Measurements from ENCODE around the gene ASB10. TPM values are rescaled to one million over a fixed set of nuclear protein-coding genes. Genes with fewer than 3 reads are reported as not detected.

ASB10 gene
- total and polyA plus RNA-seq, 2 experiments from 2014 or later: not detected

DNA sequence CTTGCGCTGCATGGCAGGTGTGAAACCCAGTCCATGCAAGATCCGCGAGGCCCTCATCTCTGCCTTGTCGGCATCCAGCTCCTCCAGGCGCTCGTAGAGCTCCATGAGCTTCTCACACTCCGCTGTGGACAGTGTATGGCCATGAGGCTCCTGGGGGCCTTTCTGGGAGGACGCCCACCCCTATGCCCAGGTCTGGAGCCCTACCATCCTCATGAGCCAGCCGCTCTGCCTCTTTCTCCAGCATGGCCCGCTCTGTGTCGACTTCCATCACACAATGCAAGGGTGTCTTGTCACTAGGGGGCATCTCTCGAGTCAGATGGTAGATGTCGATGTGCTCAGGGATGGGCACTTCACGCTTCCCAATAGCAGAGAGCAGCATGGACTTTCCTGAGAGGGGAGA, 36.7 kb upstream of the ASB10 start:
- Histone ChIP-seq H3F3A (replicated peaks; ENCODE audit: low read depth) (peaks cover 9% of the 10 kb centered on the region), H3K79me2 (replicated peaks; ENCODE audit: insufficient read depth) (peaks cover 17% of the 10 kb centered on the region), H3K9me2 (ENCODE audit: insufficient read depth) (no peaks in the 10 kb centered on the region), H3K4me3 (no peak overlapping the region), H4K20me1 (replicated peaks; ENCODE audit: insufficient read depth) (peaks cover 17% of the 10 kb centered on the region; the same call in 1 of the 2 replicates), H3K27me3 (ENCODE audit: insufficient read depth) (no peaks in the 10 kb centered on the region), H3K4me1 (ENCODE audit: insufficient read depth) (peaks cover 13% of the 10 kb centered on the region), H3K4me2 (no peak overlapping the region), H3K36me3 (ENCODE audit: insufficient read depth) (peaks cover 38% of the 10 kb centered on the region), H2AFZ (no peak overlapping the region), H3K27ac (ENCODE audit: low read depth) (no peak overlapping the region)
- TF ChIP-seq ZNF331 (CRISPR knock-in tag; IDR thresholded peaks at IDR 0.05; ENCODE audit: low read depth): no peak
- TF ChIP-seq, protein P1, sequence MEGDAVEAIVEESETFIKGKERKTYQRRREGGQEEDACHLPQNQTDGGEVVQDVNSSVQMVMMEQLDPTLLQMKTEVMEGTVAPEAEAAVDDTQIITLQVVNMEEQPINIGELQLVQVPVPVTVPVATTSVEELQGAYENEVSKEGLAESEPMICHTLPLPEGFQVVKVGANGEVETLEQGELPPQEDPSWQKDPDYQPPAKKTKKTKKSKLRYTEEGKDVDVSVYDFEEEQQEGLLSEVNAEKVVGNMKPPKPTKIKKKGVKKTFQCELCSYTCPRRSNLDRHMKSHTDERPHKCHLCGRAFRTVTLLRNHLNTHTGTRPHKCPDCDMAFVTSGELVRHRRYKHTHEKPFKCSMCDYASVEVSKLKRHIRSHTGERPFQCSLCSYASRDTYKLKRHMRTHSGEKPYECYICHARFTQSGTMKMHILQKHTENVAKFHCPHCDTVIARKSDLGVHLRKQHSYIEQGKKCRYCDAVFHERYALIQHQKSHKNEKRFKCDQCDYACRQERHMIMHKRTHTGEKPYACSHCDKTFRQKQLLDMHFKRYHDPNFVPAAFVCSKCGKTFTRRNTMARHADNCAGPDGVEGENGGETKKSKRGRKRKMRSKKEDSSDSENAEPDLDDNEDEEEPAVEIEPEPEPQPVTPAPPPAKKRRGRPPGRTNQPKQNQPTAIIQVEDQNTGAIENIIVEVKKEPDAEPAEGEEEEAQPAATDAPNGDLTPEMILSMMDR (conservative IDR thresholded peaks at IDR 0.05; ENCODE audit: low read depth in 2 of 2): peak in 1 of 2 experiments; percentile 39; a peak in 2 of 4 replicates
- Mint-ChIP-seq H3K27ac (no peak overlapping the region; the same call in 1 of the 2 replicates), H3K4me1 (peaks cover 23% of the 10 kb centered on the region), H3K36me3 (ENCODE audit: low read depth) (peaks cover 73% of the 10 kb centered on the region), H3K4me3 (no peak overlapping the region), H3K9me3 (no peaks in the 10 kb centered on the region), H3K27me3 (ENCODE audit: insufficient read depth, low read depth, poor library complexity) (peaks cover 11% of the 10 kb centered on the region)
- no peak for DNase-seq (ENCODE audit: low spot score)
- ATAC-seq: no peak

DNA sequence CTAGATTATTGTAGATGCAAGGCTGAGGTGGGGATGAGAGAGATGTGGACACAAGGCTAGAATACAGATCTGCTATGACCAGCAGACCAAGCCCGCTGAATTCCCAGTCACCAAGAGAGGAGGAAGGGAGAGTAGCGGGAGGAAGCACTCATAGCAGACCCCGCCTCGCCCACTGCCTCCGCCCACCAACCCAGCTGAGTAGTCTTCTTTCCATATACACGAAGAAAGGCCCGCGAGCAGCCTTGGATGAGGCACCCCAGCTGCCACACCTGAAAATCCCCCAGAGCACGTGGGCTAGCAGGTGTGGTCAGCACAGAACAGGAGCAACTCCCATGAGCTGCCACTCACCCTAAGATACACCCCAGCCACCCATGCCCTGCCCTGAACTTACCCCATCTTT, 31.1 kb upstream of the ASB10 start:
- Histone ChIP-seq H3K9me2 (ENCODE audit: insufficient read depth) (no peaks in the 10 kb centered on the region), H2AFZ (no peak overlapping the region), H3K27me3 (ENCODE audit: insufficient read depth) (no peaks in the 10 kb centered on the region), H3F3A (replicated peaks; ENCODE audit: low read depth) (no peaks in the 10 kb centered on the region), H3K4me1 (ENCODE audit: insufficient read depth) (no peaks in the 10 kb centered on the region), H3K4me3 (no peak overlapping the region), H4K20me1 (replicated peaks; ENCODE audit: insufficient read depth) (peaks cover 3% of the 10 kb centered on the region; the same call in 1 of the 2 replicates), H3K79me2 (replicated peaks; ENCODE audit: insufficient read depth) (no peaks in the 10 kb centered on the region), H3K36me3 (ENCODE audit: insufficient read depth) (peaks cover 60% of the 10 kb centered on the region), H3K4me2 (no peak overlapping the region), H3K27ac (ENCODE audit: low read depth) (no peak overlapping the region)
- Mint-ChIP-seq H3K27ac (no peak overlapping the region), H3K27me3 (ENCODE audit: insufficient read depth, low read depth, poor library complexity) (peaks cover 6% of the 10 kb centered on the region), H3K4me3 (no peak overlapping the region), H3K4me1 (no peaks in the 10 kb centered on the region), H3K36me3 (ENCODE audit: low read depth) (peaks cover 87% of the 10 kb centered on the region), H3K9me3 (no peaks in the 10 kb centered on the region)
- DNase-seq (ENCODE audit: low spot score): no peak
- ATAC-seq: no peak
- TF ChIP-seq ZNF114 (CRISPR knock-in tag; IDR thresholded peaks at IDR 0.05) (no peak), POLR2AphosphoS5 (IDR thresholded peaks at IDR 0.05; ENCODE audit: low read depth) (no peak), CREB1 (CRISPR knock-in tag; IDR thresholded peaks at IDR 0.05; ENCODE audit: low read depth) (no peak)
- TF ChIP-seq, protein P1 (conservative IDR thresholded peaks at IDR 0.05; ENCODE audit: low read depth in 2 of 2): no peak
- TF ChIP-seq, protein P2, sequence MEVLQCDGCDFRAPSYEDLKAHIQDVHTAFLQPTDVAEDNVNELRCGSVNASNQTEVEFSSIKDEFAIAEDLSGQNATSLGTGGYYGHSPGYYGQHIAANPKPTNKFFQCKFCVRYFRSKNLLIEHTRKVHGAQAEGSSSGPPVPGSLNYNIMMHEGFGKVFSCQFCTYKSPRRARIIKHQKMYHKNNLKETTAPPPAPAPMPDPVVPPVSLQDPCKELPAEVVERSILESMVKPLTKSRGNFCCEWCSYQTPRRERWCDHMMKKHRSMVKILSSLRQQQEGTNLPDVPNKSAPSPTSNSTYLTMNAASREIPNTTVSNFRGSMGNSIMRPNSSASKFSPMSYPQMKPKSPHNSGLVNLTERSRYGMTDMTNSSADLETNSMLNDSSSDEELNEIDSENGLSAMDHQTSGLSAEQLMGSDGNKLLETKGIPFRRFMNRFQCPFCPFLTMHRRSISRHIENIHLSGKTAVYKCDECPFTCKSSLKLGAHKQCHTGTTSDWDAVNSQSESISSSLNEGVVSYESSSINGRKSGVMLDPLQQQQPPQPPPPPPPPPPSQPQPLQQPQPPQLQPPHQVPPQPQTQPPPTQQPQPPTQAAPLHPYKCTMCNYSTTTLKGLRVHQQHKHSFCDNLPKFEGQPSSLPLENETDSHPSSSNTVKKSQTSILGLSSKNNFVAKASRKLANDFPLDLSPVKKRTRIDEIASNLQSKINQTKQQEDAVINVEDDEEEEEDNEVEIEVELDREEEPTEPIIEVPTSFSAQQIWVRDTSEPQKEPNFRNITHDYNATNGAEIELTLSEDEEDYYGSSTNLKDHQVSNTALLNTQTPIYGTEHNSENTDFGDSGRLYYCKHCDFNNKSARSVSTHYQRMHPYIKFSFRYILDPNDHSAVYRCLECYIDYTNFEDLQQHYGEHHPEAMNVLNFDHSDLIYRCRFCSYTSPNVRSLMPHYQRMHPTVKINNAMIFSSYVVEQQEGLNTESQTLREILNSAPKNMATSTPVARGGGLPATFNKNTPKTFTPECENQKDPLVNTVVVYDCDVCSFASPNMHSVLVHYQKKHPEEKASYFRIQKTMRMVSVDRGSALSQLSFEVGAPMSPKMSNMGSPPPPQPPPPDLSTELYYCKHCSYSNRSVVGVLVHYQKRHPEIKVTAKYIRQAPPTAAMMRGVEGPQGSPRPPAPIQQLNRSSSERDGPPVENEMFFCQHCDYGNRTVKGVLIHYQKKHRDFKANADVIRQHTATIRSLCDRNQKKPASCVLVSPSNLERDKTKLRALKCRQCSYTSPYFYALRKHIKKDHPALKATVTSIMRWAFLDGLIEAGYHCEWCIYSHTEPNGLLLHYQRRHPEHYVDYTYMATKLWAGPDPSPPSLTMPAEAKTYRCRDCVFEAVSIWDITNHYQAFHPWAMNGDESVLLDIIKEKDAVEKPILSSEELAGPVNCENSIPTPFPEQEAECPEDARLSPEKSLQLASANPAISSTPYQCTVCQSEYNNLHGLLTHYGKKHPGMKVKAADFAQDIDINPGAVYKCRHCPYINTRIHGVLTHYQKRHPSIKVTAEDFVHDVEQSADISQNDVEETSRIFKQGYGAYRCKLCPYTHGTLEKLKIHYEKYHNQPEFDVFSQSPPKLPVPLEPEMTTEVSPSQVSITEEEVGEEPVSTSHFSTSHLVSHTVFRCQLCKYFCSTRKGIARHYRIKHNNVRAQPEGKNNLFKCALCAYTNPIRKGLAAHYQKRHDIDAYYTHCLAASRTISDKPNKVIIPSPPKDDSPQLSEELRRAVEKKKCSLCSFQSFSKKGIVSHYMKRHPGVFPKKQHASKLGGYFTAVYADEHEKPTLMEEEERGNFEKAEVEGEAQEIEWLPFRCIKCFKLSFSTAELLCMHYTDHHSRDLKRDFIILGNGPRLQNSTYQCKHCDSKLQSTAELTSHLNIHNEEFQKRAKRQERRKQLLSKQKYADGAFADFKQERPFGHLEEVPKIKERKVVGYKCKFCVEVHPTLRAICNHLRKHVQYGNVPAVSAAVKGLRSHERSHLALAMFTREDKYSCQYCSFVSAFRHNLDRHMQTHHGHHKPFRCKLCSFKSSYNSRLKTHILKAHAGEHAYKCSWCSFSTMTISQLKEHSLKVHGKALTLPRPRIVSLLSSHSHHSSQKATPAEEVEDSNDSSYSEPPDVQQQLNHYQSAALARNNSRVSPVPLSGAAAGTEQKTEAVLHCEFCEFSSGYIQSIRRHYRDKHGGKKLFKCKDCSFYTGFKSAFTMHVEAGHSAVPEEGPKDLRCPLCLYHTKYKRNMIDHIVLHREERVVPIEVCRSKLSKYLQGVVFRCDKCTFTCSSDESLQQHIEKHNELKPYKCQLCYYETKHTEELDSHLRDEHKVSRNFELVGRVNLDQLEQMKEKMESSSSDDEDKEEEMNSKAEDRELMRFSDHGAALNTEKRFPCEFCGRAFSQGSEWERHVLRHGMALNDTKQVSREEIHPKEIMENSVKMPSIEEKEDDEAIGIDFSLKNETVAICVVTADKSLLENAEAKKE (CRISPR knock-in tag; IDR thresholded peaks at IDR 0.05): no peak
- TF ChIP-seq, protein P3, sequence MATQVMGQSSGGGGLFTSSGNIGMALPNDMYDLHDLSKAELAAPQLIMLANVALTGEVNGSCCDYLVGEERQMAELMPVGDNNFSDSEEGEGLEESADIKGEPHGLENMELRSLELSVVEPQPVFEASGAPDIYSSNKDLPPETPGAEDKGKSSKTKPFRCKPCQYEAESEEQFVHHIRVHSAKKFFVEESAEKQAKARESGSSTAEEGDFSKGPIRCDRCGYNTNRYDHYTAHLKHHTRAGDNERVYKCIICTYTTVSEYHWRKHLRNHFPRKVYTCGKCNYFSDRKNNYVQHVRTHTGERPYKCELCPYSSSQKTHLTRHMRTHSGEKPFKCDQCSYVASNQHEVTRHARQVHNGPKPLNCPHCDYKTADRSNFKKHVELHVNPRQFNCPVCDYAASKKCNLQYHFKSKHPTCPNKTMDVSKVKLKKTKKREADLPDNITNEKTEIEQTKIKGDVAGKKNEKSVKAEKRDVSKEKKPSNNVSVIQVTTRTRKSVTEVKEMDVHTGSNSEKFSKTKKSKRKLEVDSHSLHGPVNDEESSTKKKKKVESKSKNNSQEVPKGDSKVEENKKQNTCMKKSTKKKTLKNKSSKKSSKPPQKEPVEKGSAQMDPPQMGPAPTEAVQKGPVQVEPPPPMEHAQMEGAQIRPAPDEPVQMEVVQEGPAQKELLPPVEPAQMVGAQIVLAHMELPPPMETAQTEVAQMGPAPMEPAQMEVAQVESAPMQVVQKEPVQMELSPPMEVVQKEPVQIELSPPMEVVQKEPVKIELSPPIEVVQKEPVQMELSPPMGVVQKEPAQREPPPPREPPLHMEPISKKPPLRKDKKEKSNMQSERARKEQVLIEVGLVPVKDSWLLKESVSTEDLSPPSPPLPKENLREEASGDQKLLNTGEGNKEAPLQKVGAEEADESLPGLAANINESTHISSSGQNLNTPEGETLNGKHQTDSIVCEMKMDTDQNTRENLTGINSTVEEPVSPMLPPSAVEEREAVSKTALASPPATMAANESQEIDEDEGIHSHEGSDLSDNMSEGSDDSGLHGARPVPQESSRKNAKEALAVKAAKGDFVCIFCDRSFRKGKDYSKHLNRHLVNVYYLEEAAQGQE (IDR thresholded peaks at IDR 0.05; ENCODE audit: unreplicated experiment): no peak
